ENCODE data around the gene MAST4.

Gene MAST4

GRCh38 chr5:66894480-66895240, 298.5 kb downstream of the MAST4 start:
- peaks cover 6% of the 10 kb centered on the region; the same call in 1 of the 2 replicates for H3K4me1 ChIP-seq
- H3K9me3 ChIP-seq, result no peaks in the 10 kb centered on the region
- H3K4me3 ChIP-seq (ENCODE audit: low read depth, low read length), result no peak overlapping the region
- DNase-seq, result no peak
- no peaks in the 10 kb centered on the region for H3K36me3 ChIP-seq
- no peaks in the 10 kb centered on the region for H3K27me3 ChIP-seq
- TF ChIP-seq, protein P1, sequence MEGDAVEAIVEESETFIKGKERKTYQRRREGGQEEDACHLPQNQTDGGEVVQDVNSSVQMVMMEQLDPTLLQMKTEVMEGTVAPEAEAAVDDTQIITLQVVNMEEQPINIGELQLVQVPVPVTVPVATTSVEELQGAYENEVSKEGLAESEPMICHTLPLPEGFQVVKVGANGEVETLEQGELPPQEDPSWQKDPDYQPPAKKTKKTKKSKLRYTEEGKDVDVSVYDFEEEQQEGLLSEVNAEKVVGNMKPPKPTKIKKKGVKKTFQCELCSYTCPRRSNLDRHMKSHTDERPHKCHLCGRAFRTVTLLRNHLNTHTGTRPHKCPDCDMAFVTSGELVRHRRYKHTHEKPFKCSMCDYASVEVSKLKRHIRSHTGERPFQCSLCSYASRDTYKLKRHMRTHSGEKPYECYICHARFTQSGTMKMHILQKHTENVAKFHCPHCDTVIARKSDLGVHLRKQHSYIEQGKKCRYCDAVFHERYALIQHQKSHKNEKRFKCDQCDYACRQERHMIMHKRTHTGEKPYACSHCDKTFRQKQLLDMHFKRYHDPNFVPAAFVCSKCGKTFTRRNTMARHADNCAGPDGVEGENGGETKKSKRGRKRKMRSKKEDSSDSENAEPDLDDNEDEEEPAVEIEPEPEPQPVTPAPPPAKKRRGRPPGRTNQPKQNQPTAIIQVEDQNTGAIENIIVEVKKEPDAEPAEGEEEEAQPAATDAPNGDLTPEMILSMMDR (IDR thresholded peaks at IDR 0.05; ENCODE audit: low read depth, low read length), result no peak

DNA sequence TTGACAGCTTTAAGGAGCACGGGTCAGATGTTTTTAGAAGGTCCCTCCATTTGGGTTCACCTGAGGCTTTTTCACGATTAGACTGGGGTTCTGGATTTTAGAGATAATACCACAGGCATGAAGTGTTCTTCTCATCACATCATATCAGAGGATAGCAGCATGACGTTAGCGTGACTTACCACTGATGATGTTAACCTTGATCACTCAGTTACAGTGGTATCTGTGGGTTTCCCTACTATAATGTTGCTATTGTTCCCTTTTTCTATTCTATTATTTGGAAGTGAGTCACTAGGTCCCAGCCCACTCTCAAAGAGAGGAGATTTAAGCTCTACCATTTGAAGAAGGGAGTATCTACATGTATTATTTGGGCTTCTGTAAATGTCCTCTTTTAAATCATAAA, 300.0 kb downstream of the MAST4 start:
- TF ChIP-seq, protein P1 (IDR thresholded peaks at IDR 0.05; ENCODE audit: low read depth, low read length), result no peak
- Histone ChIP-seq H3K27me3 (no peaks in the 10 kb centered on the region), H3K9me3 (no peaks in the 10 kb centered on the region), H3K4me3 (ENCODE audit: low read depth, low read length) (no peak overlapping the region), H3K36me3 (no peaks in the 10 kb centered on the region), H3K4me1 (peaks cover 6% of the 10 kb centered on the region; the same call in 1 of the 2 replicates)
- DNase-seq, result no peak

- DNase-seq, result peak; percentile 41
Observed at GRCh38 chr5:66897356-66897755, 301.2 kb downstream of the MAST4 start.

DNA sequence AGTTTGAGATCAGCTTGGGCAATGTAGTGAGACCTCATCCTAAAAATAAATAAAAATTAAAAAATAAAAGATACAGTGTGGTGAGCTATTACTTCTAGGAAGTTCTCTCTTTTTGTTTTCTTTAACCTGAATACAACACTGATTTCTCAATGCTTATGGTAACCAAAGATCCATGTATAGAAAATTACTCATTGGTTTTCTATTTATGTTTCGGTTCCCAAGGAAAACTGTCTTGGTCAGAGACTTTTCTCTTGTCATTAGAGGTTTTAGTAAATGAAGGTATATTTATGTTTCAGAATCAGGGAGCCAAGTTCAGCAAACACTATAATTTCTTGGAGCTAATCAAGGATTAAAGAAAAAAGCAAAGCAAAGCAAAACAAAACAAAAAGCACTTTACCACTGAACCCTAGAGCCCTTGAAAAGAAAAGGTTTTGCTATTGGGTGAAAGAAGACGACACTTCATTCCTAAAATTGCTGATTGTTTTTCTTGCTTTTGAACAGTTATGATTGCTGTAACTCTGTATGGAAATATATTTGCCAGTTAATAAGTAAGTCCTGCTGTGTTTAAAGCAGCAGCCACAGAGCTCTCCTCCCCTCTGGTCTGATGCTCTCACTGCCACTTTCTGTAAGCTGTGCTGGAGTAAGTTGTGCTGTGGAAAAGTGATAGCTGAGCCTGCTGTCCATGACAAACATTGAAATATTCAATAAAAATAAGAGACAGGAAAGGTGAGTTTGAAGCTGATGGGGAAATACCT, 302.2 kb downstream of the MAST4 start:
- TF ChIP-seq, protein P1 (IDR thresholded peaks at IDR 0.05; ENCODE audit: low read depth, low read length), result no peak
- no peak overlapping the region for H3K4me3 ChIP-seq (ENCODE audit: low read depth, low read length)
- H3K36me3 ChIP-seq, result no peaks in the 10 kb centered on the region
- DNase-seq, result no peak
- H3K9me3 ChIP-seq, result no peaks in the 10 kb centered on the region
- peaks cover 6% of the 10 kb centered on the region; the same call in 1 of the 2 replicates for H3K4me1 ChIP-seq
- H3K27me3 ChIP-seq, result no peaks in the 10 kb centered on the region

More at GRCh38 chr5:66897356-66897755, 301.2 kb downstream of the MAST4 start:
- H3K36me3 ChIP-seq, result no peaks in the 10 kb centered on the region
- H3K27me3 ChIP-seq, result no peaks in the 10 kb centered on the region
- no peaks in the 10 kb centered on the region for H3K9me3 ChIP-seq
- peaks cover 6% of the 10 kb centered on the region; the same call in 1 of the 2 replicates for H3K4me1 ChIP-seq
- TF ChIP-seq, protein P1 (IDR thresholded peaks at IDR 0.05; ENCODE audit: low read depth, low read length), result no peak
- no peak overlapping the region for H3K4me3 ChIP-seq (ENCODE audit: low read depth, low read length)

DNA sequence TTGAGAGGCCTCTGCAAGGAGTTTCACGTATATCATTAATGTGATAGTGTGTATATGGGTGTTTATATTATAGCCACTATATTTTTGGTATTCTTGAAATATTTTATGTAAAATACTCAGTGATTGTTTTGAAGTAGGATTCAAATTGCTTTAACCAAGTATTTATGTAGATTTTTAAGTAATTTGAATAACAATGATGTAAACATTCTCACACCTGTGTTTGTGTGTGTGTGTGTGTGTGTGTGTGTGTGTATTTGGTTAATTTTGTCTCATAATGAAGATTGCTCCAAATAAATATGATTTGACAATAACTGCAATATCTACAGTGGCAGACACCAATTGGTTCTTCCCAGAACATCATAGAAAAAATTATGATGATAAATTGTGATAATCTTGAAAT, 307.0 kb downstream of the MAST4 start:
- Histone ChIP-seq H3K36me3 (no peaks in the 10 kb centered on the region), H3K27me3 (no peaks in the 10 kb centered on the region), H3K4me3 (ENCODE audit: low read depth, low read length) (no peak overlapping the region), H3K9me3 (no peaks in the 10 kb centered on the region), H3K4me1 (no peaks in the 10 kb centered on the region)
- TF ChIP-seq, protein P1 (IDR thresholded peaks at IDR 0.05; ENCODE audit: low read depth, low read length), result no peak
- DNase-seq, result no peak

GRCh38 chr5:66903709-66904108, 307.5 kb downstream of the MAST4 start:
- Histone ChIP-seq H3K27me3 (no peaks in the 10 kb centered on the region), H3K4me3 (ENCODE audit: low read depth, low read length) (no peak overlapping the region), H3K4me1 (no peaks in the 10 kb centered on the region), H3K36me3 (no peaks in the 10 kb centered on the region), H3K9me3 (no peaks in the 10 kb centered on the region)
- TF ChIP-seq, protein P1 (IDR thresholded peaks at IDR 0.05; ENCODE audit: low read depth, low read length), result no peak
- no peak for DNase-seq

Data from BE2C (cell line).